Non-pigmented ciliary epithelial cell (primary cell): ENCODE measurements around the gene CSNK1G2.

Source experiments
- DNase-seq: peaks from one replicate; pipeline ENCODE4 v3.0.0-alpha.2; 2010; ENCODE audit warnings: low read depth

CSNK1G2 gene

DNA sequence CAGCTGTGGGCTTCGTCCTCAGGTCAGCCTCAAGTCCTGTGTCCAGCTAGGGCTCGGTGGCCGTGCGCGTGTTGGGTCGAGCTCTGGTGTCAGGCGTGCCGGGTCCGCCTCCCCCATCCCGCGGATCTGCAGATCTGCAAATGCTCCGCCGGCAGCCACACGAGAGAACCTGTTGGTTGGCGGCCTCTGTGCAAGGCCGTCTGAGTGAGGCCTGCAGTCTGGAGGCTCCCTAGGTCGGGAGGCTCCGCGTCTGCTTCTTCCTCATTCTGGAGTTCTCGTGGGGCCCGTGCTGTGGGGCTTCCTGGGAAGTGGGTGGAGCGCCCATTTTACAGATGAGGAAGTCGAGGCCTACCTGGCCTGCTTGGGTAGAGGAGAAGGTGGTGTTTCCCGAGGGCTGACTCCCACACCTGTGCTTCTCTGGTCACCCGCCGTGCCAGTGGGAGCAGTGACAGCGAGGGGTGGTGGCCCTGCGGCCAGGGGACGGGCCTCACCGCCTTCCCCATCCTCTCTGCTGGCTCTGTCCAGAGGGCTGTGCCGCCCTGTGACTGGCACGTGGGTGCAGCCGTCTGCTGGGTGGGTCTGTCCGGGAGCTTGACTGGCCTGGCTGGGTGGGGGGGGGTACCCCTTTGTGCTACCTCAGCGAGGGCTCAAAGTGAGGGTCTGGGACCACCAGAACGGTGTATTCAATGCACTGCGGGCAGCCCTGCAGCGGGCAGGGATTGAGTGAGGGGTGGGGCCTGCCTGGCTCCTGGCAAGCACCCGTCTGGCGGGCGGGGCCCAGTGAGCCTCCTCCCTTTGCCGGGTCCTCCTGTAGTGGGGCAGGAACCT, 3.3 kb downstream of the CSNK1G2 start:
- DNase-seq = no peak

DNA sequence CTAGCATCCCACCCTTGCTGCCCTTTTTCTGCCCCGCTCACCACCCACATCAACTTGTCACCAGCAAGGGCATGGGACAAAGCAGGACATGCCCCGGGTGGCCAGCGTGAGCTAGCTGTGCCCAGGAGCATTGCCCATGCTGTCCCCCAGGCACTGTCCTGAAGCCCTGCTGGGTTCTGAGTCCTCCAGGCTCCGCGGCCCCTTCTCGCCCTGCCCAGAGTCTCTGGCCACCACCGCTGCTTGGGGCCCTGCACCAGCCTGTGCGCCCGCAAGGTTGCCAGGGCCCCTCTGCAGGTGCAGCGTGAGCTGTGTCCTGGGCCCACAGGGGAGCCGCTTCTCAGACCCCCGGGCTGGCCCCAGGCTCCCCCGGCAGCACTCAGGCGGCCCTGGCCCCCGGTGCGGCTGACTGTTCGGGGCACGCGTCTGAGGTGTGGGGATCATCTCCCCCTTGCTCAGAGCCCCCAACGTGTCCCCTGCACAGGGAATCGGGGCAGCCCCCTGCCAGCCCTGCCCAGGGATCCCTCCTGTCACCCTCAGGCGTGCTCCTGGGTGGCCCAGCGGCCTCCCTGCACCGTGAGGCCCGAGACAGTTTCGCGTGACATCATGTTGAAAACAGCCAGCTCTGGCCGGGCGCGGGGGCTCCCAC, 4.1 kb downstream of the CSNK1G2 start:
- no peak for DNase-seq

DNA sequence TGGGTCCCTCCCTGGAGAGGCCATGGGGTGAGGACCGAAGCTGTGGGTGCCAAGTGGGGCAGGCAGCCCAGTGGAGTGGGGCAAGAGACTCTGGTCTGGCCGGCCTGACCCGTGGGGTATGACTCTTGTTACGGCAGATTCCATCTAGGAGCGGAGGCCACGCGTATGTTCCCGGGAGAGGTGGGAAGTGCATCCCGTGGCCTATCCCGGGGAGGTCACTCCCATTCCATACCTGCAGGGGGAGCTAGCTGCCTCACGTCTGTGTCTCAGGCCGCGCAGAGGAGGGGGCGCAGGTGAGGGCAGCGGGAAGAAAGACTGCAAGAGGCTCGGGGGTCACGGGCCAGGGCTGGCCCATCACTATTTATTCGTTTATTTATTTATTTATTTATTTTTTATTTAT, 4.9 kb downstream of the CSNK1G2 start:
- DNase-seq = no peak

DNA sequence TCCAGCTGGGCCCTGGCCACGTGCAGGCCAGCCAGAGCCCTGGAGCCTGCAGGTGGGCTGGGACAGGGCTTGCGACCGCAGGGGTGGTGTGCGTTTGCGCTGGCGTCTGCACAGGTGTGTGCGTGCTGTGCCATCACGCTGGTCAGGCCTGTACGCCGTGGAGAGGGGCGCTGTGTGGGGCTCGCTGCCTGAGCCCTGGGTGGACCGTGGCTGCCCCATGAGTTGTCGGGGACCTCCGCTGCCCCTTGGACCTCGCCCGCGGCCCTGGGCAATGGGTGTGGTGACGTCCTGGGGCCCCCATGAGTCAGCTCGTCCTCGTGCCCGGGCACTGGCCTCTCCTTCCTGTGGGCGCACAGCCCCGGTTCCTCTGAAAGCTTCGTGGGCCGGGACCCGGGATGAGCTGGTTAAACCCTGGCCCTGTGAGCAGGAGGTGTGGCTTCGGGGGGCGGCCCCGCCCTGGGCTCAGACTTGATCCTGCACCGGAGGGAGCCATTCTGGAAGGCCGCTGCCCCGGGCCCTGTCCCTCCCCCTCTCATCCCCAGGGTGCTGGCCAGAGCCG, 6.8 kb downstream of the CSNK1G2 start:
- DNase-seq = no peak

DNA sequence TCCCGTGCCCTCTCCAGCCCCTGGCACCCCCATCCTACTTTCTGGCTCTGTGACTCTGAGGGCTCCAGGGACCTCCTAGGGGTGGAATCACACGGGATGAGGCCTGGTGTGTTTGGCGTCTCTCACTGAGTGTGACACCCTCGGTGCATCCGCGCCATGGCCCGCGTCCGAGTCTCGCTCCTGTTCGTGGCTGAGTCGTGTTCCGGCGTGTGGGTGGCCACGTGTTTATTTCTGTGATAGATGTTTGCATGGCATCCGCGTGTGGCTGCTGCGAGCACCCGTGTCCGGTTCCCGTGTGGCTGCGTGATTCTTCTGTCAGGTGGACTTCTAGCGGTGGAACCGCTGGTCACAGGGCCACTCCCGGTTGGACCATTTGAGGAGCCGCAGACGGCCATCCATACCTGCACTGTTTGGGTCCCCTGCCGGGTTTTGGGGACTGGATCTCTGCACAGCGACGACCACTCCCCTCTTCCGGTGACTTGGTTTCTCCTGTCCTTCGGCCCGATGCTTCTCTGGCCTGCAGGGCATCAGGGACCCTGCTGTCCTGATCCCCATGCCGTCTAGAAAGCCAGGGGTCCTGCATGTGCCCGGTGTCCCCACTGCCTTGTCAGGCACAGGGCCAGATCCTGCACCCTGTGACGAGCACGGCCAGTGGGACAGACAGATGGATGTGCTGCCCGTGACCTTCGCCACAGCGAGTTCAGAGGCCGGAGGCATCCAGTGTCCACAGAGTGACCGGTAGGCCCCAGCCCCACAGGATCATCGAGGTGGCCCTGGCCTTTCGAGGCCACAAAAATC, 8.5 kb downstream of the CSNK1G2 start:
- DNase-seq = no peak

DNA sequence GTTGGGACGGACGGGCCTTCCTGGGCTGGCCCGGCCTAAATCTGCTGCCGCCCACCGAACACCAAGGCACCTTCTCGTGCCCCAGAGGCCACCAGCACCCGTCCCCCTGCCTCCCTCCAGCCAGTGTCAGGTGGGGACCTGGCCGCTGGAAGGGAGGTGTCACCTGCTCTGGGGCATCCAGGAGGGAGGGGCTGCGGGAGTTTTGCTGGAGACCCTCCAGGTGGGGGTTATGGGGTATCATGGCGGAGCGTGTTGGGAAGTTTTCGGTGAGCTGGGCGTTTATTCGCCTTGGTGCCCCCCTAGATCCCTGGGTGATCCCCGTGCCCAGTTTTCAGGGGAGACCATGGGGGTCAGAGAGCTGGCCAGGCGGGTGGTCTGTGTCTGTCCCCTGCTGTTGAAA, 9.7 kb downstream of the CSNK1G2 start:
- no peak for DNase-seq

DNA sequence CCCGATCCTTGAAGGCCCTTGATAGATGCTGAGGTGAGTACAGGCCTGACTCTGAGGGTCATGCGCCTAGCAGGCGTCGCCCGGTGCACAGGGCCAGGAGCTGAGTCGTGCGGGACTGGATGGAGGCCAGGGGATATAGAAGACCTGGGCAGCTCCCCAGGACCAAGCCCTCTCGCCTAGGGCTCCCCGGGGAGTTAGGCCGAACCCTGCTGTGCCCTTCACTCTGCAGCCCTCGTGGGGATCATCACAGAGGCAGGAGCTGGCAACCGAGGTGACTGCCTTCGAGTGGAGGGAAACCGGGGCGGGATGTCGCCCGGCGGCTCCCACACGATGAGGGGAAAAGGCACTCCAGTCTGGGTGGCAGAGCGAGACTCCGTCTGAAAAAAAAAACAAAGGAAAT, 11.7 kb downstream of the CSNK1G2 start:
- DNase-seq = no peak

DNA sequence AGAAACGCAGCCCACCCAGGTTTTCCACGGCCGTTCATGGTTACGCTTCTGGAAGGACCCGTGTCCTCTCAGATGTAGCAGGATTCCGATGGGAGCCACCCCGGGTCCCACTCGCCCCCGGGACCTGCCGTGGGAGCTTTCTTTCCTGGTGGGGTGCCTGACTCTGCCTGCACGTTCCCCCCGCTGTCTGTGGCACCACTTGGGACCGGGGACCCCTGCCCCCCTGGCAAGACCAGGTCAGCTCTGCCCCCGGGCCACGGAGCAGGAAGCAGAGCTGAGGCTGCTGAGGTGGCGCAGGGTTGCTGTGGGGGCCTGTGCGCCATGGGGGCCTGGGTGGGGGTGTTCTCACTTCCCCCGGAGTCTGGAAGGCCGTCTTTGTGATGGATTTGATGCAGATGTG, 12.1 kb downstream of the CSNK1G2 start:
- no peak for DNase-seq

DNA sequence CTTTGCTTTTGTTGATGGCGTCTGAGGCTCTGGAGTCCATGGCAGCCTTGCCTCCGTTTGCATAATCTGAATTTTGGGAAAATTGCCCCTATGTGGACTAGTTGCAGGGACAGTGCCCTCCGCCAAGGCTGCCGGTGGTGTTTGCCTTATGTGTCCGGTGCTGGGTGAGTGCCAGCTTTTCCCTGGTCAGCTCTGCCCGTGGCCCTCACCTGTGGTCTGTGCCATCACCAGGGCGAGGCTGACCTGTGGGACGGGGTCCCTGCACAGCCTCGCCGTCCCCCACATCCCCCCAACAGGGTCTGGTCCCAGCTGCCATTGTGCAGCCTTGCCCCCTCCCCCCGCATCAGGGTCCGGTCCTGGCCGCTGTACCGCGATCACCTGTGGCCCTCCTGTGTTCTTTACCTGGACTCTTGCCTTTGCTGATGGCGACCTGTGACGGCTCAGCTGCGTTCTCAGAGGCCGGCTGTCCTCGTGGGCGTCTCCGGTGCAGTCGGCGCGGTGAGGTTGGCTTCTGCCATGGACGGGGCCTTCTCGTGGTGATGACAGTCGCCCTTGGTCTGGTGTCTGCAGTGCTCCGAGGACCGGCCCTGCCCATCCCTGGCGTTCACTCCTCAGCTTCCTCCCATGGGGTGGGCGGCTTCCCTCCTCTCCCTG, 12.6 kb downstream of the CSNK1G2 start:
- no peak for DNase-seq

DNA sequence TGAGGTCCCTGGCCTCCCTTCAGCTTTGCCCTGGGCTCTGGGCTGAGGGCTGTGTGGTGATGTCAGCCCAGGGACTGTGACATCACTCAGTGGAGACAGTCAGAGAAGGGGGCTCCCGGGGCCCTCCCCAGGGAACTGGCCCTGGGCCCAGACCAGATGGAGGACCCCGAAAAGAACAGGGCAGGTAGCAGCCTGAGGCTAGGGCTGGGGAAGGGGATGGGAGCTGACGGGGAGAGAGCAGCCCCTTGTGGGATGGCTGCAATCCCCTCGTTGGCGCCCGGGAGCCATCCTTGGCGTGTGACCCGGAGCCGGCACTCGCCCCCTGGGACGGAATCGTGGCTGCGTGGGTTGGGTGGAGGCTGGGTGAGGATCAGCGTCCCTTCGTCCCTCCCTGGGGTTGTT, 13.6 kb downstream of the CSNK1G2 start:
- no peak for DNase-seq

DNA sequence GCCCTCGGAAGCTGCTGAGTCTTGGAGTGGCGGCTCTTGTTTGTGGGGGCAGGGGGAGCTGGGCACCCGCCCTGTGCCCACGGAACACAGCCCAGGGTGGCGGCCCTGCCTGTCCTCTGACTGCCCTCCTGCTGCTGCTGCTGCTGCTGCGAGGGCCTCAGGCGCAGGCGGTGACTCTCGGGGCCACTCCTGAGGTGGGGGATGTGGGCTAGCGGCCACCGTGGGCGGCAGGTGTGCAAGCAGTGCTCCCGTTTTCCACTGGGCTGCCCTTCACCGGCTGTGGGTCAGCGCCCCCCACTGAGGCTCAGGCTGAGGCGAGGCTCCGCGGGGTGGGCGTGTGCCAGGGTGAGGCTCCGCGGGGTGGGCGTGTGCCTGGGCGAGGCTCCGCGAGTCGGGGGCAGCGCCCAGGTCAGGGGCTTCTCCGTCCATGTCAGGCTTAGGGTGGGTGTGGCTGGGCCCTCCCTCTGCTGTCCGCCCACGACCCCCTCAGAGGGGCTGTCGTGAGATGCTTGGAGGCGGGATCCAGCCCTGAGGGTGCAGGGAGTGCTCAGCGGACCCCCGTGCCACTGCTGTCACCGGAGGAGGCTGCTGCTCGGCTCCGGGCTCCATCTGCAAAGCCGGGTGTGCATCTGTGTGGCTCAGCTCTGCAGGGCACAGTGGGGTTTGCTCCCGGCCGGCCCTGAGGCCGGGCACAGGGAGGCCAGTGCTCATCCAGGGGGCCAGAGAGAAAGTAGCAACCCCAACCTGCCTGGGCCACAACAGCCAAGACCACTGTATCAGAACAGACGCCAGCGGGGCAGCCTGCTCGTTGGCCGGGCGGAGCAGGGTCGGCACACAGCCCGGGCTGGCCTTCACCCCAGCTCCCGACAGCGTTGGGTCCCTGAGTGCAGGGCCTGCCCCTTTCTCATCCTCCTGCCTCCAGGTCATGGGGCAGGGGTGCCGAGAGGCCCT, 14.5 kb downstream of the CSNK1G2 start:
- DNase-seq = no peak

DNA sequence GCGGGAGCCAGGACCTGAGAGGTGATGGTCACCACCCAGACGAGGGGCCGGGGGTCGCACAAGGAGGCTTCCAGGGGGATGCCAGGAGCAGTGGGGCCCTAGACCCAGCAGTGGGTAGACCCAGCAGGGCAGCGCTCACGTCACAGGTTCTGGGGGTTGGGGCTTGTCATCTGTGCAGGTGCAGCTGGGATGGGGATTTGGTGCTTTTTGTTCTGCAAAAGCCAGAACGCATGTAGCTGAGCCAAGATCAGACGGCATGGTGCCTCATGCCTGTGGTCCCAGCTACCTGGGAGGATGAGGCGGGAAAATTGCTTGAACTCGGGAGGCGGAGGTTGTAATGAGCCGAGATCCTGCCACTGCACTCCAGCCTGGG, 15.1 kb downstream of the CSNK1G2 start:
- DNase-seq = no peak

DNA sequence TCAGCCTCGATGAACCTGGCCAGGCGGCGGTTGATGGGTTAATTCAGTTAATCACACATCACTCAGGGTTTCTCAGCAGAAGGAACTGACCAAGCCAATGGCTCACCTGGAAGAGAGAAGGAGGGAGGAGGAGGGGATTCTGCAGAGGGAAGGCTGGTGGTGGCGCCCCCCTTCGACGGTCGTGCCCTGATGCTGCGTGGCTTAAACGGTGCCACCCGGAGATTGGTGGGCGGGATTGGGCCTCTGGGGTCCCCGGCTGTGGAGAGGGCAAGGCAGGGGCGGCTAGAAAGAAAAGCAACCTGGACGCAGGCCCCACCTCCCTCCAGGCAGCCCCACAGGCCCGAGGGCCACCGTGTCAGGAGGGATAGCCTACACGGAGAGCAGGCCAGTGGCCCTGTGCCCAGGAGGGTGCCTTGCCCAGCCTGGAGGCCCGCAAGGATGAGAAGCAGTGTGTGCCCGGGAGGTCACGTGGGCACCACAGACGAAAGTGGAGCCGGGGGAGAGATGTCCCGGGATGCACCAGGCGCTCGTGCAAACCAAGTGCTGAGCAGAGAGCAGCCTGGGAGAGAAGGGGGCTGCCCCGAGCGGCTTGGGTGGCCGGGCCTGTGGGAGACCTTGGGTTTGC, 16.0 kb downstream of the CSNK1G2 start:
- DNase-seq = no peak

DNA sequence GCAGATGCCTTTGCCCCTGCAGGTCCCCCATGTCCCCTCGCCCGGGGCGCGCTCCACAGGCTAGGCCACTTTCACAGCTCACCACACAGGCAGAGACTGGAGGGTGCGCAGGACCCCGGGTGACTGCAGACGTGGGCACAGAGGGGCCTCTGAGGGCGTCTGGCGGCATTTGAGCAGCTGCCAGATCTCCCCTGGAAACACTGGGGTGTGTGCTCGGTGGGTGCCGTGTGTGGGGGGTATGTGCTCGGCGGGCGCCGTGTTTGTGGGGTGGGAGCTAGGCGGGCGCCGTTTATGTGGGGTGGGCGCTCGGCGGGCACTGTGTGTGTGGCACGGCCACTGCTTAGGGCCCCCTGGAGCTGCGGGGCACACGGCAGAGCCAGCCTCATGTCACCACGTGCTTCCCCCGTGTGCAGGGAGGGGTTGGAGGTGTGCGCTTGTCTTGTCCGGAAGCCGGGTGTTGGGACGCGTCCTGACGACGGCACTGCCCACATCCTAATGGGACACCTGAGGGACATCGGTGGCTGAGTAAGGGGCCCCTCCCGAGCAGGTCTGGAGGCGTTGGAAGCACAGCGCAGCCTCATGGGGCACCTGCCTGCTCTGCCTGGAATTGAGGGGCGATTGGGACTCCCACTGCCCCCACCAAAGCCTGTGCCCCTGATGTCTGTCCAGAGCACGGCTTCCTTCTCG, 16.7 kb downstream of the CSNK1G2 start:
- DNase-seq = no peak

DNA sequence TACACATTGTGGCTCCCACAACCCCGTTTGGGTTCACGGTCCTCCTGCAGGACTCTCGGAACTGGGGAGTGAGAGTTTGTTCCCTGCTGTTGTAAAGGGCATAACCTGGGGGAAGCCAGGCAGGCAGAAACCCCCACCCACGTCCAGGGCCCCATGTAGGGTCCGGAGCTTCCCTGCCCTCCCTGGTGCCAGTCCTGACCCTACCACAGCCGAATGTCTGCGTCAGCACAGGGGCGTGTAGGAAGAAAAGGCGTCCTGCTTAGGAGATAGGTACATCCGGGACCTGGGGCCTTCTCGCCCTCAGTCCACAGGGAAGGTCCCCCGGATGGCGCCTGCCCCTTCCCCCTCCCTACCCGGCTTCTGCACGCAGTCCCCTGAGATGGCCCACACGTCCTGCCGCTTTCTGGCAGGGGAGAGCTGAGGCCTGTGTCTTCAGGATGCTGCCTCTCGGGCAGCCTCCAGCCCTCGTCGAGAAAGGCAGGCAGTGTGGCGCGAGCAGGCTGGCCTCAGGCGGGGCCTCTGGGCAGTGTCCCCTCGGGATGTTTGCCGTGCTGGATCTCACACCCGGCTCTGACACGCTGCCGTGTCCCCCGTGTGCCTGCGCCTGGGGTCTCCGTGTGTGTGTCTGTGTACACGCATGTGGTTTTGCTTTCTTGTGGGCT, 19.1 kb downstream of the CSNK1G2 start:
- DNase-seq = no peak

DNA sequence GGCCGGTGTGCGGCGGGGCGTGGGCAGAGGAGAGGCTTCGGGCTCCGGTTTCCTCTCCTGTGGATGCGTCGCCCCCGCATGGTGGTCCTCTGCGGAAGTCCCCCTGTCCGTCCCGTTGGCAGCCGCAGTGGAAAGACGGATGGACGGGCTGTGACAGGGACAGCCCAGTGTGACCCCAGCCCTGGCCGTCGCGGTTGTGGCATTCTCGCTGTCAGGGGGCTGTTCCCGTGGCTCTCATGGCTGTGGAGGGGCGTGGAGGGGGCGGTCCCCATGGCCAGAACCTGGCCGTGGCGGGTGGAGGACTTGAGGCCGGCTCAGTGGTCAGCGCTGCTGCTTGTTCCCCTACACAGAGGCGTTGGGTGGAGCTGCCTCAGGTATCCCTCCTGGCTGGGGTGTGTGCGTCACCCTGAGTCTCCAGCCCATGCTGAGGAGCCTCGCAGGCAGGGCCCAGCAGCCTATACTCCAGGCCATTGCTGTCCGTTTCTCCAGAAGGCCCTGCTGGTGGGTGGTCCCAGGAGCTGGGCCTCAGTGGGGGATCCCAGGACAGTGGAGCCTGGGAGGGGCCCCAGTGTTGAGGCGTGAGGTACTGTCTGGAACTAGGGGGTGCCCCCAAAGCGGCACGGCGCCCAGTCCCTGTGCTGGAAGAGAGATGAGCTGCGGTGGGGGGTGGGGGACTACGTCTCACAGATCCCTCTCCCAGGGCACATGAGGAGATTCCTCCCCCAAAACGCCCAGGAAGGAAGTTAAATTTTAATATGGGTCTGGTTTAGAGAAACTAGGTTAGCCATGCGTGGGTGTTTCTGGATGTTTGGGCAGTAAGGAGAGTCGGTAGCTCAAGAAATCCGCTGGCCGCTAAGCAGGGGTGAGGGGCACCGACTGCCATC, 20.3 kb downstream of the CSNK1G2 start:
- DNase-seq = no peak

DNA sequence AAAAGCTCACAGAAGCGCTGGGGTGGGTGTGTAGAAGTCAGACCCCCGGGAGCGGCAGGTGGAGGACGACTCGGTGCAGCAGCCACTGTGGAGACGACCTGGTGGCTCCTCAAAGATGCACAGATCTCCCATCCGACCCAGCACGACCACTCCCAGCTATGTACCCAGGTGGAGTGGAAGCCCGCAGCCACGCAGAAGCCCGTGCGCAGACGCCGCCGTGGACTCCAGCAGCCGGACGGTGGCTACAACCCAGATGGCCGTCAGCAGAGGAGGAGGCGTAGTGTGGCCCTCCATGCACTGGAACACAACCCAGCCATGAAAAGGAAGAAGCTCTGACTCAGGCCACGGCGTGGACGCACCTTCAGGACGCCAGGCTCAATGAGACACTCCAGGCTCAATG, 21.7 kb downstream of the CSNK1G2 start:
- no peak for DNase-seq

DNA sequence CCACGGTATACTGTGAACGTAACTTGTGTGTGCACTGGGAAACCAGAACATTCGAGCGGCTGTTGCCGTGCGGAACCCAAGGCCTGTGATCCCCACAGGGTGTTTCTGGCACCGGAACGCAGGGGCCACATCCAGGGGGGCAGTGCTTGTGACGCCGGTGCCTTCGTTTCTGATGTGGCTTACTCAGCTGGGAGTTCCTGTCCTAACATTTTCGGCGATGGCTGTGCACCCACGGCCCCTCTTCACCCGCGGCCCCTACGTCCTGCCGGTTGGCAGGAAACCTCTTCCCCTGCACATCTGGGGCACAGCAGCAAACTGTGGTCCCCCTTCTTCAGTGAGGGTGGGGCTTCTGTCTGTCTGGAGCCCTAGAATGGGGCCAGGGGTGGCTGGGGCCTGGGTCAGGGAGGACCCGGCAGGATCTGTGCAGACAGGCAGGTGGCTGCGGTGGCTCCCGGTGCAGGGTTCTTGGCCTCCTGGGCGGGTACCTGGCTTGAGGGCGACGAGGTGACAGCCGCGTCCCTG, 26.2 kb downstream of the CSNK1G2 start:
- no peak for DNase-seq
